Type B pancreatic cell (in vitro differentiated cells): ENCODE measurements around the gene LAMC3. TPM values are rescaled to one million over a fixed set of nuclear protein-coding genes. Genes with fewer than 3 reads are reported as not detected.

Experiments
- DNase-seq: peaks from one replicate; pipeline ENCODE4 v3.0.0; 2021; ENCODE audit warnings: mixed read lengths; ENCODE audit not compliant: unreplicated experiment; ENCODE audit errors: extremely low spot score
- H3K27ac Mint-ChIP-seq: 2 replicates; pipeline ENCODE4 v1.8.0; 2021; ENCODE audit warnings: mild to moderate bottlenecking, mixed read lengths
- H3K27me3 Mint-ChIP-seq: 2 replicates; pipeline ENCODE4 v1.8.0; 2021; ENCODE audit warnings: mixed read lengths
- H3K36me3 Mint-ChIP-seq: 2 replicates; pipeline ENCODE4 v1.8.0; 2021; ENCODE audit warnings: mixed read lengths
- H3K4me1 Mint-ChIP-seq: one replicate; pipeline ENCODE4 v1.8.0; 2021; ENCODE audit warnings: mixed read lengths; ENCODE audit not compliant: unreplicated experiment
- H3K4me3 Mint-ChIP-seq: 2 replicates; pipeline ENCODE4 v1.8.0; 2021; ENCODE audit warnings: mild to moderate bottlenecking, mixed read lengths
- H3K9me3 Mint-ChIP-seq: 2 replicates; pipeline ENCODE4 v1.8.0; 2021; ENCODE audit warnings: mixed read lengths
- total RNA-seq: library from RNA; stranded (reverse); gene quantifications from 2 replicates; pipeline ENCODE4 v1.2.1, GENCODE V29; 2021; ENCODE audit warnings: low replicate concordance
- TF ChIP-seq, protein P1 (sequence below): fragments of 200-600 bp; sonication (generic); conservative IDR thresholded peaks from 2 replicates; pipeline ENCODE4 v1.5.0; 2021; ENCODE audit warnings: antibody characterized with exemption, mild to moderate bottlenecking

Gene LAMC3
- total RNA-seq, 1 donor from 2014 or later, result 7.2 TPM

DNA sequence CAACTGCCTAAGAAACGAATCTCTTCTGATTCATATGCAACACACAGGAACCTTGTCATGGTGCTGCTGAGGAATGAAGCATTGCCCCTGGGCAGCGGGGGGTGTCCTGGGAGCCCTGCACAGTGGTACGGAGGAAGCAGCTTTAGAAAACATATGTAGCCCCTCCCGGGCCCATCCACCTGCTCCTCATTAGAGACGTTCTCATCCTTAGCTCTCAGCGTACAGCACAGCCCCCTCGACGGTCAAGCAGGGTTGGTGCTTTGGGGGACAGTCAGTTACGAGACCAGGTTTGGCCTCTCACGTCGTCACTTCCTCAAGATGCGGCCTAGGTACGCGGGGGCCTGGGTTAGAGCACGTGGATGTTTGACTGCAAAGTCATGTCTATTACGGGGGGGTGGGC is 28.4 kb upstream of the LAMC3 start:
- DNase-seq, result no peak
- no peak overlapping the region for H3K27ac Mint-ChIP-seq
- H3K27me3 Mint-ChIP-seq, result peaks cover 8% of the 10 kb centered on the region
- H3K4me3 Mint-ChIP-seq, result no peak overlapping the region
- TF ChIP-seq, protein P1, sequence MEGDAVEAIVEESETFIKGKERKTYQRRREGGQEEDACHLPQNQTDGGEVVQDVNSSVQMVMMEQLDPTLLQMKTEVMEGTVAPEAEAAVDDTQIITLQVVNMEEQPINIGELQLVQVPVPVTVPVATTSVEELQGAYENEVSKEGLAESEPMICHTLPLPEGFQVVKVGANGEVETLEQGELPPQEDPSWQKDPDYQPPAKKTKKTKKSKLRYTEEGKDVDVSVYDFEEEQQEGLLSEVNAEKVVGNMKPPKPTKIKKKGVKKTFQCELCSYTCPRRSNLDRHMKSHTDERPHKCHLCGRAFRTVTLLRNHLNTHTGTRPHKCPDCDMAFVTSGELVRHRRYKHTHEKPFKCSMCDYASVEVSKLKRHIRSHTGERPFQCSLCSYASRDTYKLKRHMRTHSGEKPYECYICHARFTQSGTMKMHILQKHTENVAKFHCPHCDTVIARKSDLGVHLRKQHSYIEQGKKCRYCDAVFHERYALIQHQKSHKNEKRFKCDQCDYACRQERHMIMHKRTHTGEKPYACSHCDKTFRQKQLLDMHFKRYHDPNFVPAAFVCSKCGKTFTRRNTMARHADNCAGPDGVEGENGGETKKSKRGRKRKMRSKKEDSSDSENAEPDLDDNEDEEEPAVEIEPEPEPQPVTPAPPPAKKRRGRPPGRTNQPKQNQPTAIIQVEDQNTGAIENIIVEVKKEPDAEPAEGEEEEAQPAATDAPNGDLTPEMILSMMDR, result no peak
- H3K36me3 Mint-ChIP-seq, result no peaks in the 10 kb centered on the region
- H3K9me3 Mint-ChIP-seq, result no peaks in the 10 kb centered on the region
- peaks cover 21% of the 10 kb centered on the region for H3K4me1 Mint-ChIP-seq

DNA sequence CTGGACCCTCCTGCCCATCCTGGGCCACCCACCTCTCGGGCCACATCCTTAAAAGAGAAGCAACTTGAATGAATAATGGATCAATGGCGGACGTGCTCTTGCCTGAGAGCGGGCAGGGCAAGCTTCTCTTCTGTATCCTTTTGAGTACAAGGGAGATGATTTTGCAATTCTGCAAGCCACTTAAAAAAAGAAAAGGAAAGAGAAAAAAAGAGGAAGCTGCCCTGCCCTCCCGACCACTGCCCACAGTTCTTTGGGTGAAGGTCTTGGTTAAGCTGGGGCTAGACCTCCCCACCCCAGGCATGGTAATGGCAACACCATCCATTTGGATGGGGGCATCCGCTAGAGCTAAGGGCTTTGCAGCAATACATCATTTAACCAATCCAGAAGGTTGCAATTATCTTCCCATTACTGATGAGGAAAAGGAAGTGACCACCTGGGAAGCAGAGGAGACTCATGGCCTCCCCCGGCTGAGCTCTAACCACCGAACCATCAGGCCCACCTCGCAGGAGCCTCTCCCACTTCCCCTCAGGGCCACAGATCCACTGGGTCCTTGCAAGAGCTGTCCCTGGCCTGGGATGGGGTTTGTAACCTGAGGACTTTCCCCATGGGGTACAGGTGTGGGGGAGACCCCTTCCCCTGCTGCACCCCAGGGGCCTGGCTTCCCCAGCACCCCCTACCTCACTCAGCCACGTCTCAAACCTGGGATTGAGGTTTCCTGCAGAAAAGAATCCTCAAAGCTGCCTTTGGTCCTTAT is 27.8 kb upstream of the LAMC3 start:
- Mint-ChIP-seq H3K4me3 (no peak overlapping the region), H3K27ac (no peak overlapping the region), H3K27me3 (peaks cover 8% of the 10 kb centered on the region), H3K4me1 (peaks cover 21% of the 10 kb centered on the region), H3K9me3 (no peaks in the 10 kb centered on the region), H3K36me3 (no peaks in the 10 kb centered on the region)
- TF ChIP-seq, protein P1, result no peak
- DNase-seq, result peak; percentile 59

DNA sequence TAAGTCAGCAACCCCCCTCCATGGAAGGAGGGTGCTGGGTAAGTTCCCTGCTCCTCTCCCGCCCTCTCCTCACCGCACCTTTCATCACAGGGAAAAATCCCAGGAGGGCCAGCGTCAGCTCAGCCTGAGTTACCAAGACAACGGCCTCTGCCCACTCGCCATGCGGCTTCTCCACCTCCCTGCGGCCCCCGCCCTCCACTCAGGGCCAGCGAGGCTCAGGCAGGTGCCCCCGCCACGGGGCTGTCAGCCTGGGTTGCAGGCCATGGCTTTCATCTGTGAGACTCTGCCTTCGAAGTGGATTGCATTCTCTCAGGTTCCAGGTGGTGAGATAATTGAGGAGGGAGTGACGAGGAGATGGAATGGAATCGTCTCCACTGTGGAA is 27.2 kb upstream of the LAMC3 start:
- Mint-ChIP-seq H3K27ac (no peak overlapping the region), H3K9me3 (no peaks in the 10 kb centered on the region), H3K36me3 (no peaks in the 10 kb centered on the region), H3K4me3 (no peak overlapping the region), H3K4me1 (peaks cover 23% of the 10 kb centered on the region), H3K27me3 (peaks cover 10% of the 10 kb centered on the region)
- TF ChIP-seq, protein P1, result no peak
- peak; percentile 68 for DNase-seq

DNA sequence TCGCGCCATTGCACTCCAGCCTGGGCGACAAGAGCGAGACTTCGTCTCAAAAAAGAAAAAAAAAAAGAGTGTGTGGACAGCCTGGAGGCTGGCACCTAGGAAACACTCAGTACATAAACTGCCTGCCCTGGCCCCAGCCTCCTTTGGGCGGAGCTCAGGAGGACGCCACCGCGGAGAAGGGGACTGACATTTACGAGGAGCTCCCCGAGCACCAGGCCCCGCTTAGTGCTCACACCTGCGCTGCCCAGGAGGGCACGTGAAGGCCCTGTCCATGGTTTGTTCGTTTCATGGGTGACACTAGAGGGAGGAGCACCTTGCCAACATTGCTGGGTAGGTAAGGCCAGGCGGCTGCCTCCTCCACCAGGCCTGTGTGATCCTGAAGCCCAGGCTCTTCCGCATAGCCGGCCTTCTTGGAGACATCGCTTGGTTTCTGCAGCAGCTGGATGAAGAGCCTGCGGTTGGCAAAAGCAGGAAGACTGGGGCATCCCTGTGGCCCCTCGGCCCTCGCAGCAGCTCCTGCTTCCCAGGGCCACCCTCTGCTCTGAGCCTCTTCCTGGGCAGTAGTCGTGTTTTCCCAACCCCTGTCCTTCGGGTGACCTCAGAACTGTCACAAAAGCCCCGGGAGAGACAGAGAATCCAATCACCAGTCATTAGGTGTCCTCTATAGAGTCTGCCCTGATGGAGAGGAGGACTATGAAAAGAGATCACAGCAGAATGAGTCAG is 26.2 kb upstream of the LAMC3 start:
- TF ChIP-seq, protein P1, result no peak
- H3K27ac Mint-ChIP-seq, result no peak overlapping the region
- H3K4me3 Mint-ChIP-seq, result no peak overlapping the region

DNA sequence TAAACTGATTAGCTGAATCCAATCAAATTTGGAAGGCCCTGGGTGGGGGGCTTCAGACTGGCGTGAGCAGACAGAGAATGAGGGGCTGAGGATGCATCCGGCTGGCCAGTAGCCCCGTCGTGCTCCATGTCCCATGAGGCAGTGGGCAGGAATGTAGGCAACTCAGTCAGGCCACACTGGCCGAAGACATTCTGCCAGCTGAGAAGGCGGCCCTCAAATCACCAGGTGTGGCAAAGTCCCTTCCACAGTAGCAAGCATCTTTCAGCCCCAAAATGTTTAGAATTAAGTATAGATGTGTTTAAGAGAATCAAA is 25.7 kb upstream of the LAMC3 start:
- no peak for DNase-seq
- Mint-ChIP-seq H3K27me3 (peaks cover 13% of the 10 kb centered on the region), H3K27ac (no peak overlapping the region), H3K9me3 (no peaks in the 10 kb centered on the region), H3K4me3 (no peak overlapping the region), H3K4me1 (peaks cover 33% of the 10 kb centered on the region), H3K36me3 (no peaks in the 10 kb centered on the region)
- TF ChIP-seq, protein P1, result no peak

More for the DNA sequence above, 26.2 kb upstream of the LAMC3 start:
- Mint-ChIP-seq H3K36me3 (no peaks in the 10 kb centered on the region), H3K27me3 (peaks cover 11% of the 10 kb centered on the region), H3K4me1 (peaks cover 27% of the 10 kb centered on the region), H3K9me3 (no peaks in the 10 kb centered on the region)
- no peak for DNase-seq
